Pulmonary artery endothelial cell (primary cell): ENCODE measurements around the gene SEC61B. TPM values are rescaled to one million over a fixed set of nuclear protein-coding genes. Genes with fewer than 3 reads are reported as not detected.

Experiments
- DNase-seq: peaks from one replicate; pipeline ENCODE4 v3.0.0-alpha.2; 2011; ENCODE audit warnings: low read depth, low spot score
- total RNA-seq: library from RNA; depleted of rRNA; stranded (reverse); fragments of >200 nt; gene quantifications from 2 replicates; pipeline ENCODE4 v1.2.3, GENCODE V29; 2014

Gene SEC61B
- 97.3 and 123 TPM in 2 replicates for total RNA-seq

- peak; percentile 87 for DNase-seq
Observed at GRCh38 chr9:99221621-99222415, at the start of gene SEC61B, which contains the start of gene ALG2. TSS of gene SEC61B (plus strand) at chr9:99222282. CDS start at chr9:99222364, 82 bp downstream. TSS of gene ALG2 (minus strand) at chr9:99221942. CDS start at chr9:99221894, 48 bp downstream.

GRCh38 chr9:99173570-99174504 is 48.2 kb upstream of the SEC61B start:
- no peak for DNase-seq

- DNase-seq, result no peak
Observed at GRCh38 chr9:99176527-99177013, 45.5 kb upstream of the SEC61B start.

DNA sequence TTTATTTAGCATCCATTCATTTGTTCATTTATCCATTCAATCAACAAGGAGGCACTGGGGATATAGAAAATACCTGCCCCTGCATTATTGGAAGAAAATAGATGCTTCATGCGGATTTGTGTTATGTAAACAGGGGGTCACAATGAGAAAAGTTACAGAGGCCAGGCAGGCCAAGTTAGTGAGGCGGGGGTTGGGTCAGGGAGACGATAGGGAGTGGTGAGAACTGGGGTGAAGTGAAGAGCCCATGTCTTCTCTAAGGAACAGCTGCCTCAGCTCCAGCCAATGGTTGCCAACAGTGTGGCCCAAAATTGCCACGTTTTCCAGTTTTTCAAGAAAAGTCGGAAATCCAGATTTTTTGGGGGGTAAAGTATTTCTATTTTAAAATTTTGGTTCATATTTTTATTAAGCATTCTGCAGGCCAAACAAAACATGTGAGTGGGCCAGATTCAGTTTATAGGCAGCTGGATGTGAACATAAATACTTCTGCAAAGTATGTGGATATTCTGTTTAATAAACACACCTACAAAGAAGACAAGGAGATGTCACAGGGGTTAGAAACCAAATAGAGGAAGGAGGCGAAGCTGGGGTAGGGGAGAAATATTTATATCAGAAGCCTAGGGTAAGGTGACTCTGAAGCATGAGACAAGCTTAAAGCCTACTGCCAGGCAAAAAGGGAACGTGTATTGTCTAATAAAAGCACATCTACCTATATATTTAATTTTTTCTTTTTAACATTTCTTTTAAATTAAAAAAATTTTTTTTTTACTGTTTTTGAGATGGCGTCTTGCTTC is 44.3 kb upstream of the SEC61B start:
- DNase-seq, result no peak

GRCh38 chr9:99178912-99179872 is 42.9 kb upstream of the SEC61B start:
- no peak for DNase-seq

DNA sequence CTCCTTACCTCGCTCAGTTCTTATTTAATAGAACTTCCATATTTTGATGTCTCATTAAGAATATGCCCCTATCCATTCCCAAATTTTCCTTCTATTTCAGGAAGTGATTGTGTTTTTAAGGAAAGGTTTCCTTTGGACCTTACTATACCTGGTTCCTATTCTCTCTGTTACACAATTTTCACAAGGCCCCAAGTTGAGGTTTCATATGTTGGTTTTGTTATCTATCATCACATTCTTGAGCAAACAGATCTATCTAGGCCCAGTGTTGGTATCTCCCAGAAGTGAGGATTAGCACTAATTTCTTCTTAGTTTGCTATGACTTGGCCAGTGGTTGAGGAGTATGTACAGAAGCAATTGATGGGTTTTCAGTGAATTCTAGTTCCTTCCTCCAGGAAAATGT is 41.9 kb upstream of the SEC61B start:
- no peak for DNase-seq

GRCh38 chr9:99180662-99181061 is 41.4 kb upstream of the SEC61B start:
- no peak for DNase-seq

GRCh38 chr9:99181206-99181605 is 40.9 kb upstream of the SEC61B start:
- DNase-seq, result no peak

GRCh38 chr9:99181621-99182020 is 40.5 kb upstream of the SEC61B start:
- no peak for DNase-seq

DNA sequence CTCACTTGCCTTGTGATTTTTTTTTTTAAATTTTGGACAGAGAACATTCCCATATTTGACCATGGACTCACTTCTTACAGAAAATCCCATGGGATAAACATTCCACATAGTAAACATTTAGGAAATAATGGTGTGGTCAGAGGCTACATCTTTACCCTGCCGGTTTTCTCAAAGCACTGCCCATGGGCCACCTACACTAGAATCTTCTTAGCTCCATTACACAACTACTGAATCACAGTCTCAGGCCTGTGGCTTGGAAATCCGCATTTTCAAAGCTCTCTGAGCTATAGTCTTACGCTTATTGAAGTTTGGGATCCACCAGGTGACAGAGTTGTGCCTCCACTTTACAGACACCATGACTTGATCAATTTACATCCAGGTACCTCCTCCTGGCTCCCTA is 39.7 kb upstream of the SEC61B start:
- no peak for DNase-seq

DNA sequence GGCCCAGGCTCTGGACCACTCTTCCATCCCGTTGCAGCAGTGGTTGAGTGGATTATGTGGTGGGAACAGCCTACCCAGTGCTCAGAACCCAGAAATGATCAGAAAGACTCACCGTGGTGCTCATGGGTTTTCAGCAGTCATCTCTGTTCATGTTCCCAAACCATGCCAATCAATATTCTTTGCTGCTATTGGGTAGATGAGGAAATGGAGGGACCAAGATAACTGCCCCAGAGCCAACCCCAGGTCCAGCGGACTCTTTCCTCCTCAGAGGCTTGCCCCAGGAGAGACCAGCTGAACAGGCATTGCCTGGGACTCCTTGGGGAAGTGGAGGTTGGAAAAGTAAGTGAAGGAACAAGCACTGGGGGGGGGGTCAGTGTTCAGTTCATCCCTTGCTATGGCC is 38.5 kb upstream of the SEC61B start:
- no peak for DNase-seq

GRCh38 chr9:99184110-99184474 is 38.0 kb upstream of the SEC61B start:
- no peak for DNase-seq

- peak; percentile 94 for DNase-seq
Observed at GRCh38 chr9:99184475-99185347, 37.4 kb upstream of the SEC61B start.

- no peak for DNase-seq
Observed at GRCh38 chr9:99185348-99185632, 36.8 kb upstream of the SEC61B start.

GRCh38 chr9:99185934-99186333 is 36.1 kb upstream of the SEC61B start:
- DNase-seq, result no peak

DNA sequence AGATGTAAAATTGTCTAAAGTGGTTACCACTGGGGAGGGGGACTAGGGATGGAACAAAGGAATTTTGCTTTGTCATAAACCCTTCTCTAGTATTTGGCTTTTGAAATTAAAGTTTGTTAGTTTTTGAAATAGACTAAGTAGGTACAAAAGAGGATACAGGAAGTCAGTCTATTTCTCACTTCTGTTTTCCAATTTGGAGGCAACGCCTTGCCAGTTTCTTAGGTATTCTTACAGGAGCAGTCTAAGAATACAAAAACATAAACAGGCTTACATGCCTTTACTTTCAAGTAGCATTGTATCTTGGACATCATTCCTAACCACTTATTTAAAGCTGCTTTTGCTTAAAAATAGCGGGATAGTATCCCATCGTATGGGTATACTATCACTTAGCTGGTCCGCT is 34.8 kb upstream of the SEC61B start:
- DNase-seq, result no peak

DNA sequence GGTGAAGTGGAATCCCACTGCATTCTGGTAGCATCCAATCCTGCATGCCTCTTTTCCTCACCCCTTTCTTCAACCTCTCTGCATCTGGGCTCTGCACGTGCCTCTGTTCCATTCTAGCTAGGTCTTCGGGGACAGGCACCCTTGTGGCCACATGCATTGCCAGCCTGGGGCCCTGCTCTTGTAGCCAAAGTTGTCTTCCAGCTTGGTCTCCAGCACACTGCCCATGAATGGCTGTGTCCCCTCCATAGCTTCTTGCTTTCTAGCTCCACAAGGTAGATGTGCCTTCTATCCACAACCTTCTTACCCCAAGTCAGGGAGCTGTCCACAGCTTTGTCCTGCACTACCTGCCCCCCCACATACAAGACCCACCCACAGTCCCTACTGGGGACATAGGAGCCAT is 32.9 kb upstream of the SEC61B start:
- no peak for DNase-seq

DNA sequence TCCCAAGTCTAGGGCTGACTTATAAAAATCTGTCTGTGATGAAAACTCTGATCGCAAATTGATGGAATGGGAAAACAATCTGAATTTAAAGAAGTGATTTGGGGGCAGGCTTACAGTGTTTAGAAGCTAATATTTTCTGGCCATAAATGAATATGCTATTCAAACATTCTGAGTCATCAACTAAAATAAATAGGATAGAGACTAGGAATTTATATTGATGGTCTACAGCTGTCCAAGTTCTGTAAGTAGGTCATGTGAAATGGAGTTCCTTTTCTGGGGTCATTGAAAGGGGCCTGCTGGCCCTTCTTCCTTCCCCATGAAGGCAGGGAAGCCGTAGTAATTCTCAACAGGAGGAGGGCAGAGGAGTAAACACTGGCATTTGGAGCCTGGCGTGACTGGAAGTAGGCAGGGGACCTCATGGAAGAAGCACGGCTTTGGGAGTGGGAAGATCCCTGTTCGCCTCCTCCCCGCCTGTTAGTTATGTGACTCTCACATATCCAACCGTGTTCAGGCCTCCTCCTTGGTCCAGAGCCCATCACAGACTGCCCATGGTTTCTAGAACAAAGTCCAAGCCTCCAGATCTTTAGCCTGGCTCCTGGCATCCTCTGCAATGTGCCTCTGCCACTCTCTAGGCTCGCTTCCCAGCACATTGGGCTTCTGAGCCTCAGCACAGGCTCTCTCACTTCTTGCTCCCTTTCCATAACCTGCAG is 32.0 kb upstream of the SEC61B start:
- DNase-seq, result no peak
